ENCODE data around the gene TRAF1. TPM values are rescaled to one million over a fixed set of nuclear protein-coding genes. Genes with fewer than 3 reads are reported as not detected.

Gene TRAF1
- total and polyA plus RNA-seq, 10 of the 15 experiments (the other 5 are each of a cell fraction or from before 2014, with no cell fraction given): 13.8 to 163 (median 128) TPM

- TF ChIP-seq ETV6 (conservative IDR thresholded peaks at IDR 0.05 in 1 of 2, IDR thresholded peaks at IDR 0.05 in 1 of 2; ENCODE audit: borderline replicate concordance in 1 of 2, low read depth in 1 of 2): no peak
- 0 out of 2 replicates have a peak, but pooled peaks have one; percentile 15 for TF ChIP-seq NBN (IDR thresholded peaks at IDR 0.05)
- 0 out of 2 replicates have a peak, but pooled peaks have one; percentile 11 for TF ChIP-seq IRF4 (IDR thresholded peaks at IDR 0.05; ENCODE audit: low read depth, low read length)
- TF ChIP-seq, protein P1, sequence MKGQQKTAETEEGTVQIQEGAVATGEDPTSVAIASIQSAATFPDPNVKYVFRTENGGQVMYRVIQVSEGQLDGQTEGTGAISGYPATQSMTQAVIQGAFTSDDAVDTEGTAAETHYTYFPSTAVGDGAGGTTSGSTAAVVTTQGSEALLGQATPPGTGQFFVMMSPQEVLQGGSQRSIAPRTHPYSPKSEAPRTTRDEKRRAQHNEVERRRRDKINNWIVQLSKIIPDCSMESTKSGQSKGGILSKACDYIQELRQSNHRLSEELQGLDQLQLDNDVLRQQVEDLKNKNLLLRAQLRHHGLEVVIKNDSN (IDR thresholded peaks at IDR 0.05; ENCODE audit: borderline replicate concordance, extremely low read length, insufficient read depth, low read depth, low read length): no peak
- TF ChIP-seq RB1 (IDR thresholded peaks at IDR 0.05; ENCODE audit: borderline replicate concordance): no peak
- TF ChIP-seq MLLT1 (IDR thresholded peaks at IDR 0.05): 0 out of 2 replicates have a peak, but pooled peaks have one; percentile 2
- peak; percentile 36; the same call in 1 of the 2 replicates for TF ChIP-seq NR2F1 (conservative IDR thresholded peaks at IDR 0.05)
- TF ChIP-seq IKZF1 (conservative IDR thresholded peaks at IDR 0.05): peak; percentile 77
- TF ChIP-seq BRCA1 (IDR thresholded peaks at IDR 0.05; ENCODE audit: low read depth, low read length): no peak
- TF ChIP-seq, protein P2, sequence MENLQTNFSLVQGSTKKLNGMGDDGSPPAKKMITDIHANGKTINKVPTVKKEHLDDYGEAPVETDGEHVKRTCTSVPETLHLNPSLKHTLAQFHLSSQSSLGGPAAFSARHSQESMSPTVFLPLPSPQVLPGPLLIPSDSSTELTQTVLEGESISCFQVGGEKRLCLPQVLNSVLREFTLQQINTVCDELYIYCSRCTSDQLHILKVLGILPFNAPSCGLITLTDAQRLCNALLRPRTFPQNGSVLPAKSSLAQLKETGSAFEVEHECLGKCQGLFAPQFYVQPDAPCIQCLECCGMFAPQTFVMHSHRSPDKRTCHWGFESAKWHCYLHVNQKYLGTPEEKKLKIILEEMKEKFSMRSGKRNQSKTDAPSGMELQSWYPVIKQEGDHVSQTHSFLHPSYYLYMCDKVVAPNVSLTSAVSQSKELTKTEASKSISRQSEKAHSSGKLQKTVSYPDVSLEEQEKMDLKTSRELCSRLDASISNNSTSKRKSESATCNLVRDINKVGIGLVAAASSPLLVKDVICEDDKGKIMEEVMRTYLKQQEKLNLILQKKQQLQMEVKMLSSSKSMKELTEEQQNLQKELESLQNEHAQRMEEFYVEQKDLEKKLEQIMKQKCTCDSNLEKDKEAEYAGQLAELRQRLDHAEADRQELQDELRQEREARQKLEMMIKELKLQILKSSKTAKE (IDR thresholded peaks at IDR 0.05; ENCODE audit: low read depth, poor library complexity, severe bottlenecking): no peak
- TF ChIP-seq SMARCA5 (IDR thresholded peaks at IDR 0.05): 0 out of 2 replicates have a peak, but pooled peaks have one; percentile 41
- TF ChIP-seq FOXK2 (IDR thresholded peaks at IDR 0.05): no peak
- peak; percentile 48 for TF ChIP-seq MTA2 (IDR thresholded peaks at IDR 0.05; ENCODE audit: low read depth)
- no peak for TF ChIP-seq KAT2A (conservative IDR thresholded peaks at IDR 0.05; ENCODE audit: control insufficient read depth, low read depth, low read length)
- TF ChIP-seq IKZF2 (IDR thresholded peaks at IDR 0.05): peak; percentile 34 to 37; a peak in 2 of 4 replicates
- no peak for TF ChIP-seq ZBED1 (IDR thresholded peaks at IDR 0.05; ENCODE audit: borderline replicate concordance)
- no peak for TF ChIP-seq TCF7 (IDR thresholded peaks at IDR 0.05; ENCODE audit: borderline replicate concordance)
- TF ChIP-seq FOS (IDR thresholded peaks at IDR 0.05; ENCODE audit: borderline replicate concordance, extremely low read depth, insufficient read length): no peak
- TF ChIP-seq JUNB (IDR thresholded peaks at IDR 0.05): 0 out of 2 replicates have a peak, but pooled peaks have one; percentile 9
- TF ChIP-seq ESRRA (IDR thresholded peaks at IDR 0.05; ENCODE audit: low read length): no peak
- no peak for TF ChIP-seq POLR2AphosphoS2 (IDR thresholded peaks at IDR 0.05; ENCODE audit: low read depth, low read length)
- TF ChIP-seq RUNX3 (IDR thresholded peaks at IDR 0.05; ENCODE audit: low read length): peak; percentile 73
- no peak for TF ChIP-seq REST (IDR thresholded peaks at IDR 0.05; ENCODE audit: low read depth, low read length)
- TF ChIP-seq CBFB (IDR thresholded peaks at IDR 0.05; ENCODE audit: low read depth): peak; percentile 39; the same call in 1 of the 2 replicates
- TF ChIP-seq SUPT20H (IDR thresholded peaks at IDR 0.05; ENCODE audit: borderline replicate concordance, control insufficient read depth, low read depth, low read length): no peak
Measured at GRCh38 chr9:120886490-120886967, 40.1 kb downstream of the TRAF1 start (continued).
